GM12801 (cell line): ENCODE results near the gene EHBP1.

Experiments
- CTCF ChIP-seq: IDR thresholded peaks from one replicate; pipeline ENCODE4 v1.5.1; 2011; ENCODE audit warnings: control low read depth; ENCODE audit not compliant: insufficient read length; ENCODE audit errors: extremely low read depth

The EHBP1 gene

GRCh38 chr2:63058921-63059792, 353.6 kb downstream of the EHBP1 start:
- TF ChIP-seq CTCF, result no peak

- no peak for TF ChIP-seq CTCF
Measured at GRCh38 chr2:63059793-63060471, 354.4 kb downstream of the EHBP1 start.

GRCh38 chr2:63060472-63060991, 355.0 kb downstream of the EHBP1 start:
- no peak for TF ChIP-seq CTCF

GRCh38 chr2:63064197-63064596, 358.7 kb downstream of the EHBP1 start:
- no peak for TF ChIP-seq CTCF

- no peak for TF ChIP-seq CTCF
Measured at GRCh38 chr2:63064661-63065060, 359.1 kb downstream of the EHBP1 start.

GRCh38 chr2:63066265-63066664, 360.8 kb downstream of the EHBP1 start:
- TF ChIP-seq CTCF, result no peak

- no peak for TF ChIP-seq CTCF
Measured at GRCh38 chr2:63066838-63067237, 361.3 kb downstream of the EHBP1 start.
